Small intestine (tissue), 7 donors: Measurements from ENCODE around the gene AGAP3. TPM values are rescaled to one million over a fixed set of nuclear protein-coding genes. Genes with fewer than 3 reads are reported as not detected.

Experiments used
- DNase-seq, 2 donors: peaks; one replicate each; pipeline versions ENCODE4 v3.0.0 to v3.0.0-alpha.2; 2013
- FAIRE-seq: peaks from 2 replicates; lab custom pipeline; 2012; peaks lifted over from hg19 to GRCh38; lab: Jason Lieb, UNC
- H3K27ac ChIP-seq, 3 donors: one replicate each; pipeline ENCODE4 v1.5.1; 2013; ENCODE audit warnings: low read length in 2 of 3, mild to moderate bottlenecking in 2 of 3, control low read depth in 1 of 3, inconsistent platforms in 1 of 3, low read depth in 1 of 3, moderate library complexity in 1 of 3
- H3K27me3 ChIP-seq, 3 donors: one replicate each; pipeline ENCODE4 v1.6.1; 2013; ENCODE audit warnings: low read length in 3 of 3, inconsistent platforms in 1 of 3; ENCODE audit not compliant: control insufficient read depth in 3 of 3, insufficient read depth in 3 of 3
- H3K36me3 ChIP-seq, 3 donors: one replicate each; pipeline ENCODE4 v1.6.1; 2013; ENCODE audit warnings: low read length in 3 of 3, inconsistent platforms in 1 of 3, low read depth in 1 of 3, mild to moderate bottlenecking in 1 of 3, moderate library complexity in 1 of 3; ENCODE audit not compliant: control insufficient read depth in 3 of 3, insufficient read depth in 2 of 3
- H3K4me1 ChIP-seq, 3 donors: one replicate each; pipeline ENCODE4 v1.6.1; 2013; ENCODE audit warnings: low read length in 2 of 3, inconsistent platforms in 1 of 3, low read depth in 1 of 3, mild to moderate bottlenecking in 1 of 3, moderate library complexity in 1 of 3; ENCODE audit not compliant: control insufficient read depth in 3 of 3, insufficient read depth in 2 of 3
- H3K4me3 ChIP-seq, 3 donors: one replicate each; pipeline ENCODE4 v1.5.1; 2013; ENCODE audit warnings: low read length in 3 of 3, control low read depth in 1 of 3, inconsistent platforms in 1 of 3, low read depth in 1 of 3, mild to moderate bottlenecking in 1 of 3, moderate library complexity in 1 of 3
- H3K9me3 ChIP-seq, 2 donors: one replicate each; pipeline ENCODE4 v1.6.1; 2013; ENCODE audit warnings: low read depth in 1 of 2, low read length in 1 of 2; ENCODE audit not compliant: control insufficient read depth in 2 of 2, insufficient read depth in 1 of 2
- WGBS, 3 donors: extraction: QIAGEN DNeasy Blood & Tissue Kit; methylation state at CpG; one replicate each; pipeline ENCODE4 v1.1.7; 2013; 5-methylcytosine and 5-hydroxymethylcytosine counted together
- polyA plus RNA-seq, 4 donors: library from polyadenylated mRNA; stranded (reverse) in 3 of 4; unstranded in 1 of 4; fragments of 200-250 nt in 3 of 4; fragments of 120-200 nt in 1 of 4; gene quantifications; one replicate each; pipeline versions ENCODE4 v1.2.1 to v1.2.3, GENCODE V29; 2013
- donor health status: healthy with polysubstance abuse.
- donor health status: control.
- donor health status: control.
- donor health status: Bipolar disorder and iron deficiency.
- donor health status: healthy.

AGAP3 gene
- polyA plus RNA-seq, 4 donors = 46.5 to 57.9 (median 54.4) TPM

- DNase-seq = no peak
- Histone ChIP-seq H3K9me3 (no peaks in the 10 kb centered on the region), H3K27me3 (no peaks in the 10 kb centered on the region), H3K4me3 (no peak overlapping the region), H3K4me1 (peaks cover 0 to 29% (median 4%) of the 10 kb centered on the region in 3 donors), H3K36me3 (peaks cover 0 to 55% (median 0%) of the 10 kb centered on the region in 3 donors), H3K27ac (no peak overlapping the region)
- no peak for FAIRE-seq
- 88 to 89% (median 89%) methylated on average over 7 of the region's 7 CpGs for WGBS, 3 donors
Observed at GRCh38 chr7:151091003-151091402, 4.7 kb downstream of the AGAP3 start.

- Histone ChIP-seq H3K4me3 (no peak overlapping the region), H3K9me3 (no peaks in the 10 kb centered on the region), H3K27ac (peak overlapping the region in 1 of 3 donors; percentile 29), H3K27me3 (no peaks in the 10 kb centered on the region), H3K4me1 (peaks cover 0 to 29% (median 4%) of the 10 kb centered on the region in 3 donors), H3K36me3 (peaks cover 0 to 57% (median 0%) of the 10 kb centered on the region in 3 donors)
- FAIRE-seq (no peak), DNase-seq (peak; percentile 80 to 93)
- WGBS, 3 donors = 36 to 44% (median 39%) methylated on average over 6 of the region's 6 CpGs
Observed at GRCh38 chr7:151091431-151091830, 5.2 kb downstream of the AGAP3 start.

- H3K27ac ChIP-seq = no peak overlapping the region
- 89 to 90% (median 90%) methylated on average over 14 of the region's 14 CpGs for WGBS, 3 donors
- no peak for FAIRE-seq
Observed at GRCh38 chr7:151091988-151092387, 5.7 kb downstream of the AGAP3 start.

GRCh38 chr7:151093748-151094147 lies 7.5 kb downstream of the AGAP3 start:
- FAIRE-seq = no peak
- DNase-seq = no peak
- Histone ChIP-seq H3K4me1 (peaks cover 0 to 16% (median 2%) of the 10 kb centered on the region in 3 donors), H3K27ac (no peak overlapping the region), H3K4me3 (no peak overlapping the region), H3K9me3 (no peaks in the 10 kb centered on the region), H3K36me3 (peaks cover 0 to 64% (median 0%) of the 10 kb centered on the region in 3 donors), H3K27me3 (no peaks in the 10 kb centered on the region)
- WGBS, 3 donors = 92 to 94% (median 93%) methylated on average over 6 of the region's 6 CpGs

More at GRCh38 chr7:151091988-151092387, 5.7 kb downstream of the AGAP3 start:
- no peak for DNase-seq
- H3K4me1 ChIP-seq = peaks cover 0 to 29% (median 4%) of the 10 kb centered on the region in 3 donors
- no peaks in the 10 kb centered on the region for H3K9me3 ChIP-seq
- no peak overlapping the region for H3K4me3 ChIP-seq
- H3K27me3 ChIP-seq = no peaks in the 10 kb centered on the region
- H3K36me3 ChIP-seq = peaks cover 0 to 61% (median 0%) of the 10 kb centered on the region in 3 donors

- H3K4me3 ChIP-seq = no peak overlapping the region
- no peak for DNase-seq
- H3K36me3 ChIP-seq = peaks cover 0 to 57% (median 0%) of the 10 kb centered on the region in 3 donors
- H3K9me3 ChIP-seq = no peaks in the 10 kb centered on the region
- no peak overlapping the region for H3K27ac ChIP-seq
- FAIRE-seq = no peak
- 83 to 90% (median 83%) methylated on average over 5 of the region's 5 CpGs for WGBS, 3 donors
- no peaks in the 10 kb centered on the region for H3K27me3 ChIP-seq
- H3K4me1 ChIP-seq = peaks cover 0 to 11% (median 3%) of the 10 kb centered on the region in 3 donors
Observed at GRCh38 chr7:151094675-151095074, 8.4 kb downstream of the AGAP3 start.

- DNase-seq (no peak), FAIRE-seq (no peak)
- H3K4me3 ChIP-seq = no peak overlapping the region
- H3K4me1 ChIP-seq = peaks cover 0 to 8% (median 2%) of the 10 kb centered on the region in 3 donors
- 74 to 82% (median 75%) methylated on average over 10 of the region's 10 CpGs for WGBS, 3 donors
- H3K9me3 ChIP-seq = no peaks in the 10 kb centered on the region
- H3K27ac ChIP-seq = no peak overlapping the region
- H3K36me3 ChIP-seq = peaks cover 0 to 56% (median 0%) of the 10 kb centered on the region in 3 donors
- no peaks in the 10 kb centered on the region for H3K27me3 ChIP-seq
Observed at GRCh38 chr7:151095123-151095797, 9.0 kb downstream of the AGAP3 start.

- H3K36me3 ChIP-seq = peaks cover 0 to 56% (median 0%) of the 10 kb centered on the region in 3 donors
- no peaks in the 10 kb centered on the region for H3K27me3 ChIP-seq
- no peak overlapping the region for H3K4me3 ChIP-seq
- no peak overlapping the region for H3K27ac ChIP-seq
- peaks cover 0 to 8% (median 2%) of the 10 kb centered on the region in 3 donors for H3K4me1 ChIP-seq
- WGBS, 3 donors = 82 to 89% (median 83%) methylated on average over 17 of the region's 17 CpGs
- DNase-seq (no peak), FAIRE-seq (no peak)
- no peaks in the 10 kb centered on the region for H3K9me3 ChIP-seq
Observed at GRCh38 chr7:151095828-151096475, 9.7 kb downstream of the AGAP3 start.

- WGBS, 3 donors = 73 to 87% (median 83%) methylated on average over 20 of the region's 20 CpGs
- H3K36me3 ChIP-seq = peaks cover 0 to 44% (median 0%) of the 10 kb centered on the region in 3 donors
- no peaks in the 10 kb centered on the region for H3K27me3 ChIP-seq
- FAIRE-seq = no peak
- H3K4me1 ChIP-seq = peaks cover 0 to 2% (median 0%) of the 10 kb centered on the region in 3 donors
- H3K4me3 ChIP-seq = no peak overlapping the region
- no peaks in the 10 kb centered on the region for H3K9me3 ChIP-seq
- H3K27ac ChIP-seq = no peak overlapping the region
- DNase-seq = no peak
Observed at GRCh38 chr7:151099486-151100211, 13.4 kb downstream of the AGAP3 start.
